ENCODE data around the gene HDAC5.

DNA sequence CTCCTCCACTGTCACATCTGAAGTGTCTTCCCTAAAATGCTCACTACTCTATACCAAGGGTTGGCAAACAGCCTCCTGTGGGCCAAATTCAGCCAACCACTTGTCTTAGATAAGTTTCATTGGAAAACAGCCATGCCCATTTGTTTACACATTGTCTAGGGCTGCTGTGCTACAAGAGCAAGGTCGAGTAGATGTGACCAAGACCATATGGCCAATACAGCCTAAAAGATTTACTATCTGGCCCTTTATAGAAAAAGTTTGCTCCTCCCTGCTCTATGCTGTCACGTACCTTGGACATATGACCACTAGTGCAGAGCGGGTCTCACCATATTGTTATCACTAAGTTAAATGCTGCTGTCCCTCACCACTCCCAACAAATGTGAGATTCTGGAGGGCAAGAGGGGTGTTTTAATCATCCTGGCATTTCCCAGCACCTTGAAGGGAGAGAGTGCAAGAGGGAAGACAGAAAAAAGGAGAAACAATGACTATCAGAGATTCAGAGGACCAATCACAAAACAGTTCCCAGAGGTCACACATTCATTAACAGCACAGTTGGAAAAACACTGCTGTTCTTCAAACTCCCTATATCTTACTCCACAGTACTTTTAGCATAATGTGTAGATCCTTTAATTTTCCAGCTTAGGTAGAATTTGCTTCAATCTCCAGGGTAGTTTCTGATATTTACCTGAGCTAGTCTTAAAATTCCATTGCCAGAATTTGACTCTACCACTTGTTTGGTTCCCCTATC is 70.1 kb downstream of the HDAC5 start:
- no peak for TF ChIP-seq SP3 (tag by site-specific recombination; IDR thresholded peaks at IDR 0.05)
- TF ChIP-seq, protein P1, sequence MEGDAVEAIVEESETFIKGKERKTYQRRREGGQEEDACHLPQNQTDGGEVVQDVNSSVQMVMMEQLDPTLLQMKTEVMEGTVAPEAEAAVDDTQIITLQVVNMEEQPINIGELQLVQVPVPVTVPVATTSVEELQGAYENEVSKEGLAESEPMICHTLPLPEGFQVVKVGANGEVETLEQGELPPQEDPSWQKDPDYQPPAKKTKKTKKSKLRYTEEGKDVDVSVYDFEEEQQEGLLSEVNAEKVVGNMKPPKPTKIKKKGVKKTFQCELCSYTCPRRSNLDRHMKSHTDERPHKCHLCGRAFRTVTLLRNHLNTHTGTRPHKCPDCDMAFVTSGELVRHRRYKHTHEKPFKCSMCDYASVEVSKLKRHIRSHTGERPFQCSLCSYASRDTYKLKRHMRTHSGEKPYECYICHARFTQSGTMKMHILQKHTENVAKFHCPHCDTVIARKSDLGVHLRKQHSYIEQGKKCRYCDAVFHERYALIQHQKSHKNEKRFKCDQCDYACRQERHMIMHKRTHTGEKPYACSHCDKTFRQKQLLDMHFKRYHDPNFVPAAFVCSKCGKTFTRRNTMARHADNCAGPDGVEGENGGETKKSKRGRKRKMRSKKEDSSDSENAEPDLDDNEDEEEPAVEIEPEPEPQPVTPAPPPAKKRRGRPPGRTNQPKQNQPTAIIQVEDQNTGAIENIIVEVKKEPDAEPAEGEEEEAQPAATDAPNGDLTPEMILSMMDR (tag by site-specific recombination; IDR thresholded peaks at IDR 0.05): no peak
- TF ChIP-seq, protein P2, sequence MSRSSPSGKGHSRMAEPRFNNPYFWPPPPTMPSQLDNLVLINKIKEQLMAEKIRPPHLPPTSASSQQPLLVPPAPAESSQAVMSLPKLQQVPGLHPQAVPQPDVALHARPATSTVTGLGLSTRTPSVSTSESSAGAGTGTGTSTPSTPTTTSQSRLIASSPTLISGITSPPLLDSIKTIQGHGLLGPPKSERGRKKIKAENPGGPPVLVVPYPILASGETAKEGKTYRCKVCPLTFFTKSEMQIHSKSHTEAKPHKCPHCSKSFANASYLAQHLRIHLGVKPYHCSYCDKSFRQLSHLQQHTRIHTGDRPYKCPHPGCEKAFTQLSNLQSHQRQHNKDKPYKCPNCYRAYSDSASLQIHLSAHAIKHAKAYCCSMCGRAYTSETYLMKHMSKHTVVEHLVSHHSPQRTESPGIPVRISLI (tag by site-specific recombination; IDR thresholded peaks at IDR 0.05): no peak
- no peak for TF ChIP-seq BCL11A (tag by site-specific recombination; IDR thresholded peaks at IDR 0.05; ENCODE audit: low read depth)
- TF ChIP-seq ZNF843 (tag by site-specific recombination; IDR thresholded peaks at IDR 0.05): no peak
- TF ChIP-seq ZBTB17 (tag by site-specific recombination; IDR thresholded peaks at IDR 0.05): no peak
- TF ChIP-seq, protein P3, sequence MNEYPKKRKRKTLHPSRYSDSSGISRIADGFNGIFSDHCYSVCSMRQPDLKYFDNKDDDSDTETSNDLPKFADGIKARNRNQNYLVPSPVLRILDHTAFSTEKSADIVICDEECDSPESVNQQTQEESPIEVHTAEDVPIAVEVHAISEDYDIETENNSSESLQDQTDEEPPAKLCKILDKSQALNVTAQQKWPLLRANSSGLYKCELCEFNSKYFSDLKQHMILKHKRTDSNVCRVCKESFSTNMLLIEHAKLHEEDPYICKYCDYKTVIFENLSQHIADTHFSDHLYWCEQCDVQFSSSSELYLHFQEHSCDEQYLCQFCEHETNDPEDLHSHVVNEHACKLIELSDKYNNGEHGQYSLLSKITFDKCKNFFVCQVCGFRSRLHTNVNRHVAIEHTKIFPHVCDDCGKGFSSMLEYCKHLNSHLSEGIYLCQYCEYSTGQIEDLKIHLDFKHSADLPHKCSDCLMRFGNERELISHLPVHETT (tag by site-specific recombination; IDR thresholded peaks at IDR 0.05): no peak
- TF ChIP-seq, protein P4, sequence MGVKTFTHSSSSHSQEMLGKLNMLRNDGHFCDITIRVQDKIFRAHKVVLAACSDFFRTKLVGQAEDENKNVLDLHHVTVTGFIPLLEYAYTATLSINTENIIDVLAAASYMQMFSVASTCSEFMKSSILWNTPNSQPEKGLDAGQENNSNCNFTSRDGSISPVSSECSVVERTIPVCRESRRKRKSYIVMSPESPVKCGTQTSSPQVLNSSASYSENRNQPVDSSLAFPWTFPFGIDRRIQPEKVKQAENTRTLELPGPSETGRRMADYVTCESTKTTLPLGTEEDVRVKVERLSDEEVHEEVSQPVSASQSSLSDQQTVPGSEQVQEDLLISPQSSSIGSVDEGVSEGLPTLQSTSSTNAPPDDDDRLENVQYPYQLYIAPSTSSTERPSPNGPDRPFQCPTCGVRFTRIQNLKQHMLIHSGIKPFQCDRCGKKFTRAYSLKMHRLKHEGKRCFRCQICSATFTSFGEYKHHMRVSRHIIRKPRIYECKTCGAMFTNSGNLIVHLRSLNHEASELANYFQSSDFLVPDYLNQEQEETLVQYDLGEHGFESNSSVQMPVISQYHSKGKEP (tag by site-specific recombination; IDR thresholded peaks at IDR 0.05): no peak
- TF ChIP-seq ZNF274 (IDR thresholded peaks at IDR 0.05; ENCODE audit: low read length): no peak
- no peak for TF ChIP-seq ZNF274 (tag by site-specific recombination; IDR thresholded peaks at IDR 0.05; ENCODE audit: borderline replicate concordance)
- TF ChIP-seq, protein P5, sequence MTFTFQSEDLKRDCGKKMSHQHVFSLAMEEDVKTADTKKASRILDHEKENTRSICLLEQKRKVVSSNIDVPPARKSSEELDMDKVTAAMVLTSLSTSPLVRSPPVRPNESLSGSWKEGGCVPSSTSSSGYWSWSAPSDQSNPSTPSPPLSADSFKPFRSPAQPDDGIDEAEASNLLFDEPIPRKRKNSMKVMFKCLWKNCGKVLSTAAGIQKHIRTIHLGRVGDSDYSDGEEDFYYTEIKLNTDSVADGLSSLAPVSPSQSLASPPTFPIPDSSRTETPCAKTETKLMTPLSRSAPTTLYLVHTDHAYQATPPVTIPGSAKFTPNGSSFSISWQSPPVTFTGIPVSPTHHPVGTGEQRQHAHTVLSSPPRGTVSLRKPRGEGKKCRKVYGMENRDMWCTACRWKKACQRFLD (tag by site-specific recombination; IDR thresholded peaks at IDR 0.05): no peak
- TF ChIP-seq REPIN1 (tag by site-specific recombination; IDR thresholded peaks at IDR 0.05; ENCODE audit: low read depth): no peak
- TF ChIP-seq, protein P6, sequence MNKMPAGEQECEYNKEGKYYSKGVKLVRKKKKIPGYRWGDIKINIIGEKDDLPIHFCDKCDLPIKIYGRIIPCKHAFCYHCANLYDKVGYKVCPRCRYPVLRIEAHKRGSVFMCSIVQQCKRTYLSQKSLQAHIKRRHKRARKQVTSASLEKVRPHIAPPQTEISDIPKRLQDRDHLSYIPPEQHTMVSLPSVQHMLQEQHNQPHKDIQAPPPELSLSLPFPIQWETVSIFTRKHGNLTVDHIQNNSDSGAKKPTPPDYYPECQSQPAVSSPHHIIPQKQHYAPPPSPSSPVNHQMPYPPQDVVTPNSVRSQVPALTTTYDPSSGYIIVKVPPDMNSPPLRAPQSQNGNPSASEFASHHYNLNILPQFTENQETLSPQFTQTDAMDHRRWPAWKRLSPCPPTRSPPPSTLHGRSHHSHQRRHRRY (tag by site-specific recombination; IDR thresholded peaks at IDR 0.05): no peak
- TF ChIP-seq, protein P7, sequence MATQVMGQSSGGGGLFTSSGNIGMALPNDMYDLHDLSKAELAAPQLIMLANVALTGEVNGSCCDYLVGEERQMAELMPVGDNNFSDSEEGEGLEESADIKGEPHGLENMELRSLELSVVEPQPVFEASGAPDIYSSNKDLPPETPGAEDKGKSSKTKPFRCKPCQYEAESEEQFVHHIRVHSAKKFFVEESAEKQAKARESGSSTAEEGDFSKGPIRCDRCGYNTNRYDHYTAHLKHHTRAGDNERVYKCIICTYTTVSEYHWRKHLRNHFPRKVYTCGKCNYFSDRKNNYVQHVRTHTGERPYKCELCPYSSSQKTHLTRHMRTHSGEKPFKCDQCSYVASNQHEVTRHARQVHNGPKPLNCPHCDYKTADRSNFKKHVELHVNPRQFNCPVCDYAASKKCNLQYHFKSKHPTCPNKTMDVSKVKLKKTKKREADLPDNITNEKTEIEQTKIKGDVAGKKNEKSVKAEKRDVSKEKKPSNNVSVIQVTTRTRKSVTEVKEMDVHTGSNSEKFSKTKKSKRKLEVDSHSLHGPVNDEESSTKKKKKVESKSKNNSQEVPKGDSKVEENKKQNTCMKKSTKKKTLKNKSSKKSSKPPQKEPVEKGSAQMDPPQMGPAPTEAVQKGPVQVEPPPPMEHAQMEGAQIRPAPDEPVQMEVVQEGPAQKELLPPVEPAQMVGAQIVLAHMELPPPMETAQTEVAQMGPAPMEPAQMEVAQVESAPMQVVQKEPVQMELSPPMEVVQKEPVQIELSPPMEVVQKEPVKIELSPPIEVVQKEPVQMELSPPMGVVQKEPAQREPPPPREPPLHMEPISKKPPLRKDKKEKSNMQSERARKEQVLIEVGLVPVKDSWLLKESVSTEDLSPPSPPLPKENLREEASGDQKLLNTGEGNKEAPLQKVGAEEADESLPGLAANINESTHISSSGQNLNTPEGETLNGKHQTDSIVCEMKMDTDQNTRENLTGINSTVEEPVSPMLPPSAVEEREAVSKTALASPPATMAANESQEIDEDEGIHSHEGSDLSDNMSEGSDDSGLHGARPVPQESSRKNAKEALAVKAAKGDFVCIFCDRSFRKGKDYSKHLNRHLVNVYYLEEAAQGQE (tag by site-specific recombination; IDR thresholded peaks at IDR 0.05): no peak
- TF ChIP-seq ZNF24 (tag by site-specific recombination; IDR thresholded peaks at IDR 0.05): no peak
